Esophagus mucosa (tissue), 1 donor: ENCODE results near the gene STX10. TPM values are rescaled to one million over a fixed set of nuclear protein-coding genes. Genes with fewer than 3 reads are reported as not detected.
"Not testable (repeated sequence)": the region's sequence is repeated elsewhere in the genome, so short reads cannot be mapped to it uniquely, and the experiment has no call there.

Experiments
- ATAC-seq: fragments of 200-7000 bp; cut with Tn5 transposase; one replicate; pipeline ENCODE4 v1.9.1; 2020
- total RNA-seq: library from RNA; stranded (reverse); gene quantifications from one replicate; pipeline ENCODE4 v1.2.4, GENCODE V29; 2023
- donor health status: DM: yes; HTN: yes; CAD: no.

Gene STX10
- total RNA-seq, result 46.0 TPM

GRCh38 chr19:13150187-13150930, at the start of gene STX10, which contains the start of gene IER2:
STX10 (minus strand) TSS chr19:13150375; CDS start chr19:13150173, 202 bp downstream.
IER2 (plus strand) TSS chr19:13150411; CDS start chr19:13153187, 2,776 bp downstream.
- ATAC-seq, result peak; percentile 65

- no peak for ATAC-seq
These were observed 48.5 kb upstream of the STX10 start for GRCh38 chr19:13198634-13199033.

- ATAC-seq, result peak; percentile 28
These were observed 45.5 kb upstream of the STX10 start for GRCh38 chr19:13195678-13196077.

- peak; percentile 23 for ATAC-seq
These were observed 40.8 kb upstream of the STX10 start for GRCh38 chr19:13190781-13191540.

GRCh38 chr19:13189600-13189999, 39.4 kb upstream of the STX10 start:
- ATAC-seq, result no peak

GRCh38 chr19:13187419-13187818, 37.2 kb upstream of the STX10 start:
- no peak for ATAC-seq

GRCh38 chr19:13186688-13187087, 36.5 kb upstream of the STX10 start:
- ATAC-seq, result not testable (repeated sequence)

- ATAC-seq, result not testable (repeated sequence)
These were observed 35.8 kb upstream of the STX10 start for GRCh38 chr19:13185763-13186657.

GRCh38 chr19:13184926-13185325, 34.8 kb upstream of the STX10 start:
- ATAC-seq, result not testable (repeated sequence)

- ATAC-seq, result peak; percentile 59
These were observed 31.7 kb upstream of the STX10 start for GRCh38 chr19:13181747-13182388.

- not testable (repeated sequence) for ATAC-seq
These were observed 28.1 kb upstream of the STX10 start for GRCh38 chr19:13178291-13178690.

GRCh38 chr19:13177584-13177983, 27.4 kb upstream of the STX10 start:
- ATAC-seq, result not testable (repeated sequence)

- no peak for ATAC-seq
These were observed 26.2 kb upstream of the STX10 start for GRCh38 chr19:13176345-13176744.

- no peak for ATAC-seq
These were observed 23.1 kb upstream of the STX10 start for GRCh38 chr19:13173139-13173737.

GRCh38 chr19:13172346-13173138, 22.4 kb upstream of the STX10 start:
- ATAC-seq, result no peak

GRCh38 chr19:13171146-13171545, 21.0 kb upstream of the STX10 start:
- ATAC-seq, result peak; percentile 70

- peak; percentile 74 for ATAC-seq
These were observed 19.6 kb upstream of the STX10 start for GRCh38 chr19:13169769-13170168.

- ATAC-seq, result not testable (repeated sequence)
These were observed 16.0 kb upstream of the STX10 start for GRCh38 chr19:13166151-13166550.

- no peak for ATAC-seq
These were observed 15.2 kb upstream of the STX10 start for GRCh38 chr19:13165162-13165997.
